HG02852 (cell line): ENCODE data around the gene ZDHHC23.

ENCODE experiments used
- ATAC-seq: cut with Tn5 transposase; IDR thresholded peaks from one replicate; pipeline ENCODE4 v1.9.1; 2021; ENCODE audit warnings: mild to moderate bottlenecking, moderate library complexity; ENCODE audit not compliant: unreplicated experiment

ZDHHC23 gene

DNA sequence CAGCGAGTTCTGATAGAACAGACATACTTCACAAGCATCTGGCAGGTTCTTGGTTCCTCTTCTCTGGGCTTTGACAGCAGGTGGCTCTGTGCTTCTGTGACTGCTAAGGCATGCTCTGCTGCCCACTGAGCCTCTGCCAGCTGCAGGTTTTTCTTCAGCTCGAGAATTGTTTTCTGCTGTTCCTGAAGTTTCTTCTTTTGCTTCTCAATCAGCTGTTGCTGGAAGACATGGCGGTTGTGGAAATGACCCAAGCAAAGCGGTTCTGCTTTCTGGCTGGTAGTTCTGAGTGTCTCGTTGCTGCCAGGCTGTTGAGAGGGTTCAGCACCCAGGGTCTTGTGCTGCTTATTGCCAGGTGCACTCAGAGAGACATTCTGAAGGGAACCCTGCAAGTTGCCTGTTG, 57.7 kb downstream of the ZDHHC23 start:
- ATAC-seq = no peak

DNA sequence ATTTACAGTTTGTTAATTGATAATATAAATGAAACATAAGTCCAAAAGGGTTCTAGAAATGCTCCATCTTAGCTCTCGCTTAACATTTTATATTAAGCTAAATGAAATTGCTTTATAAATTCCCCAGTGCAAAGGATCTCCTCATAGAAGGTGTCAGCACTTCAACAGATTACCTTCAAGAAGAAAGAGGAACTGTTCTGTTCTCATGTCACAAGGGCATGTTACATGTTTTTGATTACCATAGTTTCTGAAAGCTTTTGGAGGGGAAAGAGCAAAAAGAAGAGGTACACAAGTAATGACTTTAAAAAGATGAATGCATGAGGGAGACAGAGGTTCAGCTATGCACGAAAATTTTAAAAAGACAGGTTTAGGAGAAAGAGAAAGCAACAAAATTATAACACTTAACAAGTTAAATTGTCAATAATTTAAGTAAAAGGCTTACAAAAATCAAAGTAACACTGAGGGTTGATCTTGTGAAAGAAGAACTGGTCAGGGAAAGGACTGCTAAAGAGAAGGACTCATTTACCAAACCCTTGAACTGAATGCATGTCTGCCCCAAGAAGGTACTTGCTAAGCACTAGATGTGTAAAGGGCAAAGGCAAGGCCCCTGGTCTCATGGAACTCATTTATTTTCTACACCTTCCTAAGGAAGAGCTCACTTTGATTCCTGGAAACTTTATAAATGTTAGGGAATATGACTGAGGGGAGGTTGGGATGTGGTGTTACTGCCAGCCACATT, 63.4 kb downstream of the ZDHHC23 start:
- peak; percentile 67 for ATAC-seq
